GM12891 (cell line): ENCODE data around the gene KCNK16.

ENCODE experiments used
- PAX5 ChIP-seq: IDR thresholded peaks from 2 replicates; pipeline ENCODE4 v1.6.1; 2011; ENCODE audit warnings: low read length, moderate library complexity, mild to moderate bottlenecking; ENCODE audit not compliant: insufficient read depth, severe bottlenecking
- POLR2A ChIP-seq: IDR thresholded peaks from 2 replicates; pipeline ENCODE4 v1.6.1; 2011; ENCODE audit warnings: low read depth, low read length, control low read depth

GRCh38 chr6:39369987-39370386 lies 47.5 kb upstream of the KCNK16 start:
- TF ChIP-seq PAX5 = no peak
- TF ChIP-seq POLR2A = no peak
